ENCODE data around the gene USH1C. TPM values are rescaled to one million over a fixed set of nuclear protein-coding genes. Genes with fewer than 3 reads are reported as not detected.

USH1C gene
- total RNA-seq, 1 experiment from 2014 or later = 1.0 TPM

GRCh38 chr11:17507773-17508172 is 36.4 kb downstream of the USH1C start:
- no peaks in the 10 kb centered on the region for H3K36me3 Mint-ChIP-seq (ENCODE audit: insufficient read depth in 1 of 3, low read depth in 3 of 3)
- Histone ChIP-seq H3K14ac (ENCODE audit: insufficient read depth, low read length) (no peak overlapping the region), H3K23ac (ENCODE audit: insufficient read length, low read depth, low read length) (no peak overlapping the region), H2BK15ac (ENCODE audit: low read depth, low read length) (no peak overlapping the region), H2AFZ (ENCODE audit: low read length) (no peak overlapping the region), H3K9ac (ENCODE audit: extremely low read depth, insufficient read length, low read length) (no peak overlapping the region), H3K4me2 (ENCODE audit: insufficient read depth, insufficient read length, low read length) (no peak overlapping the region), H3K56ac (ENCODE audit: insufficient read length, low read depth, low read length) (no peak overlapping the region), H3K4me1 (ENCODE audit: insufficient read depth, low read length) (no peaks in the 10 kb centered on the region), H4K5ac (ENCODE audit: insufficient read length, low read depth, low read length) (no peak overlapping the region), H4K91ac (ENCODE audit: insufficient read length, low read depth, low read length) (no peak overlapping the region), H3K79me2 (ENCODE audit: insufficient read depth, low read length) (no peaks in the 10 kb centered on the region), H2BK12ac (ENCODE audit: insufficient read length, low read depth, low read length) (no peak overlapping the region), H3K27ac (ENCODE audit: insufficient read length, low read depth, low read length) (no peak overlapping the region), H3K4ac (ENCODE audit: low read depth, low read length) (no peak overlapping the region), H3K79me1 (ENCODE audit: insufficient read depth, low read depth, low read length, poor library complexity, severe bottlenecking) (no peaks in the 10 kb centered on the region), H2AK5ac (ENCODE audit: insufficient read length, low read length) (no peak overlapping the region), H4K8ac (replicated peaks; ENCODE audit: insufficient read length, low read depth, low read length) (no peak overlapping the region), H3K27me3 (ENCODE audit: insufficient read depth, low read length) (no peaks in the 10 kb centered on the region), H3K9me3 (ENCODE audit: control insufficient read depth, low read depth, low read length) (no peaks in the 10 kb centered on the region), H3T11ph (ENCODE audit: low read length) (no peak overlapping the region), H2BK20ac (ENCODE audit: low read depth, low read length, poor library complexity, severe bottlenecking) (no peak overlapping the region), H2BK120ac (ENCODE audit: low read depth, low read length, poor library complexity, severe bottlenecking) (no peak overlapping the region), H3K18ac (ENCODE audit: insufficient read length, low read depth, low read length) (no peak overlapping the region), H4K20me1 (ENCODE audit: control insufficient read depth, insufficient read depth, insufficient read length) (no peaks in the 10 kb centered on the region), H2BK5ac (ENCODE audit: insufficient read length, low read length) (no peak overlapping the region), H3K23me2 (ENCODE audit: insufficient read length, low read depth, low read length, poor library complexity, severe bottlenecking) (no peaks in the 10 kb centered on the region)
- no peak overlapping the region for H3K27ac Mint-ChIP-seq
- peaks cover 10% of the 10 kb centered on the region for H3K27me3 Mint-ChIP-seq (ENCODE audit: low read depth)
- no peak for TF ChIP-seq CTCF (conservative IDR thresholded peaks at IDR 0.05)
- H3K4me1 Mint-ChIP-seq = peaks cover 9 to 15% of the 10 kb centered on the region in 2 experiments
- no CpG with 5 or more reads among the region's 2 CpGs for WGBS (ENCODE audit: extremely low coverage, insufficient read length, low lambda C conversion rate)
- H3K9me3 Mint-ChIP-seq = no peaks in the 10 kb centered on the region
- no peak for DNase-seq
- H3K4me3 Mint-ChIP-seq = no peak overlapping the region
